OCI-LY1 (cell line): ENCODE measurements around the gene TSN.
"Not testable (repeated sequence)": the region's sequence is repeated elsewhere in the genome, so short reads cannot be mapped to it uniquely, and the experiment has no call there.

Experiments used
- H2AFZ ChIP-seq: fragments of 200-600 bp; sonication (generic), shearing (Covaris generic); 2 replicates; pipeline ENCODE4 v1.6.0; 2014; ENCODE audit warnings: antibody characterized with exemption, mild to moderate bottlenecking, low read length
- H3F3A ChIP-seq: fragments of 200-600 bp; sonication (generic), shearing (Covaris generic); 2 replicates; pipeline ENCODE4 v1.6.0; 2014; ENCODE audit warnings: mild to moderate bottlenecking, antibody characterized with exemption, low read length, moderate library complexity; ENCODE audit not compliant: insufficient read depth
- H3K27ac ChIP-seq: fragments of 200-600 bp; sonication (generic); 2 replicates; pipeline ENCODE4 v1.5.1; 2014; ENCODE audit warnings: low read length, mixed run types, mild to moderate bottlenecking, low read depth; ENCODE audit not compliant: poor library complexity, severe bottlenecking
- H3K27me3 ChIP-seq: fragments of 200-600 bp; sonication (generic); 2 replicates; pipeline ENCODE4 v1.6.0; 2014; ENCODE audit warnings: antibody characterized with exemption, mild to moderate bottlenecking, low read length, moderate library complexity; ENCODE audit not compliant: insufficient read depth
- H3K36me3 ChIP-seq: fragments of 200-600 bp; sonication (generic); 2 replicates; pipeline ENCODE4 v1.6.1; 2014; ENCODE audit warnings: mild to moderate bottlenecking, antibody characterized with exemption, low read length, moderate library complexity, mixed read lengths; ENCODE audit not compliant: insufficient read depth
- H3K4me1 ChIP-seq: fragments of 200-600 bp; sonication (generic); 2 replicates; pipeline ENCODE4 v1.5.1; 2014; ENCODE audit warnings: mild to moderate bottlenecking, low read length, moderate library complexity; ENCODE audit not compliant: insufficient read depth, severe bottlenecking
- H3K4me2 ChIP-seq: fragments of 200-600 bp; sonication (generic), shearing (Covaris generic); 2 replicates; pipeline ENCODE4 v1.6.1; 2014; ENCODE audit warnings: low read length
- H3K4me3 ChIP-seq: fragments of 200-600 bp; sonication (generic); 2 replicates; pipeline ENCODE4 v1.5.1; 2014; ENCODE audit warnings: low read length, low read depth, mild to moderate bottlenecking, mixed read lengths; ENCODE audit not compliant: poor library complexity, severe bottlenecking
- H3K79me2 ChIP-seq: fragments of 200-600 bp; shearing (Covaris generic); 2 replicates; pipeline ENCODE4 v1.6.1; 2016; ENCODE audit warnings: mixed run types, low read length, mixed read lengths; ENCODE audit not compliant: insufficient read depth
- H3K9ac ChIP-seq: fragments of 200-600 bp; sonication (generic), shearing (Covaris generic); 2 replicates; pipeline ENCODE4 v1.6.1; 2014; ENCODE audit warnings: mild to moderate bottlenecking, low read length, mixed read lengths
- H3K9me2 ChIP-seq: fragments of 200-600 bp; sonication (generic), shearing (Covaris generic); 2 replicates; pipeline ENCODE4 v1.6.1; 2014; ENCODE audit warnings: low read depth, mild to moderate bottlenecking, low read length, mixed read lengths
- H3K9me3 ChIP-seq: fragments of 200-600 bp; shearing (Covaris generic); 2 replicates; pipeline ENCODE4 v1.6.1; 2014; ENCODE audit warnings: low read length, mixed read lengths
- H4K20me1 ChIP-seq: fragments of 200-600 bp; sonication (generic), shearing (Covaris generic); 2 replicates; pipeline ENCODE4 v1.6.0; 2016; ENCODE audit warnings: mild to moderate bottlenecking, low read length; ENCODE audit not compliant: insufficient read depth
- CTCF ChIP-seq: fragments of 200-600 bp; sonication (generic), shearing (Covaris generic); IDR thresholded peaks from 2 replicates; pipeline ENCODE4 v1.5.1; 2017; ENCODE audit warnings: mild to moderate bottlenecking, antibody characterized with exemption, low read length, moderate library complexity, mixed read lengths
- EZH2 ChIP-seq: fragments of 200-600 bp; sonication (generic), shearing (Covaris generic); IDR thresholded peaks from 2 replicates; pipeline ENCODE4 v1.8.0; 2017; ENCODE audit warnings: borderline replicate concordance, mixed run types, mild to moderate bottlenecking, antibody characterized with exemption, low read length, moderate library complexity, mixed read lengths

Gene TSN

DNA sequence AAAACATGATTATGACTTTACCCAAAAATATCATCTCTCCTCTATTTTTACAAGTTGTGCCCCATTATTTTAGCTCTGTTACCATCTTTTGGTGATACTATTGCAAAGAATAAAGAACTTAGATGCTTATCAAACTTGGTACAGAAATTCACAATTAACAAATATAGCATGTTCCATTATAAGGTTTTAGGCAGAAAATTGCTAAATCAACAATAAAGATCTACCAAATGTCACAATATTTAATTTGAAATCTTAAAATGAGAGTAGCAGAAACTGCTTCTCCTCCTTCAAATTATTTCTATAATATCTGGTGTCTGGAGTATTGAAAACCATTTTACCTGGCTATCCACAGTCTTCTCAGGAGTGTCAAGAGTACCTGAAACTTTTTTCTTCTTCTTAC is 27.5 kb upstream of the TSN start:
- Histone ChIP-seq H2AFZ (no peak overlapping the region), H3K79me2 (no peaks in the 10 kb centered on the region), H3F3A (peaks cover 5% of the 10 kb centered on the region; the same call in 1 of the 2 replicates), H3K27ac (no peak overlapping the region), H3K4me2 (no peak overlapping the region), H3K9me3 (no peaks in the 10 kb centered on the region), H3K9me2 (no peaks in the 10 kb centered on the region), H3K4me1 (no peaks in the 10 kb centered on the region), H4K20me1 (no peaks in the 10 kb centered on the region), H3K4me3 (no peak overlapping the region), H3K9ac (no peak overlapping the region), H3K36me3 (peaks cover 76% of the 10 kb centered on the region), H3K27me3 (no peaks in the 10 kb centered on the region)
- no peak for TF ChIP-seq EZH2
- TF ChIP-seq CTCF = no peak

- H3K4me1 ChIP-seq = peaks cover 10% of the 10 kb centered on the region
- H3K27ac ChIP-seq = no peak overlapping the region
- H3K9ac ChIP-seq = no peak overlapping the region
- H3K9me3 ChIP-seq = no peaks in the 10 kb centered on the region
- H3K9me2 ChIP-seq = no peaks in the 10 kb centered on the region
- H3K4me3 ChIP-seq = no peak overlapping the region
- H3K79me2 ChIP-seq = peaks cover 22% of the 10 kb centered on the region
- TF ChIP-seq EZH2 = no peak
- no peaks in the 10 kb centered on the region for H4K20me1 ChIP-seq
- peaks cover 95% of the 10 kb centered on the region for H3K36me3 ChIP-seq
- H3K27me3 ChIP-seq = no peaks in the 10 kb centered on the region
- H3F3A ChIP-seq = no peaks in the 10 kb centered on the region
- no peak overlapping the region for H3K4me2 ChIP-seq
- H2AFZ ChIP-seq = no peak overlapping the region
Observed at GRCh38 chr2:121731366-121731765, 24.1 kb upstream of the TSN start.

DNA sequence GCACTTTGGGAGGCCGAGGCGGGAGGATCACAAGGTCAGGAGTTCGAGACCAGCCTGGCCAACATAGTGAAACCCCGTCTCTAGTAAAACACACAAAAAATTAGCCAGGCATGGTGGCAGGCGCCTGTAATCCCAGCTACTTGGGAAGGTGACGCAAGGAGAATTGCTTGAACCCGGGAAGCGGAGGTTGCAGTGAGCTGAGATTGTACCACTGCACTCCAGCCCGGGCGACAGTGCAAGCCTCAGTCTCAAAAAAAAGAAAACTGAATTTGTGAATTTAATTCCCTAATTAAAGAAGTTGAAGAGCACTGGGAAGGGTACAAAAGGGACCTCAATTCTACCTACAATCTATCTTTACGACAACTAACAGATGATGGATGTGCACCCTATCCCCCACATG is 20.9 kb upstream of the TSN start:
- H3K4me2 ChIP-seq = 0 out of 2 replicates have a peak overlapping the region, but pooled peaks have one; percentile 91
- not testable (repeated sequence) for H3K27me3 ChIP-seq, H3F3A ChIP-seq, H3K4me3 ChIP-seq, H3K9me2 ChIP-seq, H4K20me1 ChIP-seq, H2AFZ ChIP-seq, H3K9me3 ChIP-seq, H3K27ac ChIP-seq, H3K9ac ChIP-seq
- peaks cover 64% of the 10 kb centered on the region for H3K36me3 ChIP-seq
- H3K4me1 ChIP-seq = peaks cover 28% of the 10 kb centered on the region
- peaks cover 25% of the 10 kb centered on the region for H3K79me2 ChIP-seq

DNA sequence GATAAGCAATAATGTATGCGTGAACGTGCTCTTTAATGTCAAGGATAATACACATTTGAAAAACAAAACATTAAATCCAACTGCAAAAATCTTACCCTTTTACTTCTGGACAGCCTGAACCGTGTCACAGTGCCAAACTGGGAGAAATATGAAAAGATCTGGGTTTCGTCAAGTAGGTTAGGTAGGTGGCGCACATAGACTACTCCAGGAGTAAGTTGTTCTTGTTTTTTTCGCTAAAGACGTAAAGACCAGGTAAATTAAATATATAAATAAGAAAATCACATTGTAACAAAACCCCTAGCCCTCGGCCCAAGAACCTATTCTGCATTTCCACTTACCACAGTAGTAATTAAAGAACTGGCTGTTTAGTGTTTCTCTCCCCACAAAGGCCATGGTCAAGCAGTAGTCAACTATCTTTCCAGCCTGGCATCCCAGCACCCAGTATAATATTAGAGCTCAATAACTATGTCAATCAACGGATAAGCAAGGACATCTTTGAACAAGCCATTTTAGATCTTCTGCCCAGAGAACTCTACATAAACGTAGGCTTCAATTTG is 19.9 kb upstream of the TSN start:
- Histone ChIP-seq H3K4me3 (peak overlapping the region; percentile 88), H3K36me3 (peaks cover 53% of the 10 kb centered on the region), H3K27me3 (no peaks in the 10 kb centered on the region), H4K20me1 (no peaks in the 10 kb centered on the region), H3K4me1 (peaks cover 28% of the 10 kb centered on the region), H3K79me2 (peaks cover 25% of the 10 kb centered on the region), H3K9me3 (no peaks in the 10 kb centered on the region), H2AFZ (no peak overlapping the region), H3K27ac (peak overlapping the region; percentile 68), H3K9me2 (no peaks in the 10 kb centered on the region), H3F3A (no peaks in the 10 kb centered on the region), H3K9ac (peak overlapping the region; percentile 81), H3K4me2 (peak overlapping the region; percentile 91)
- peak; percentile 63 for TF ChIP-seq CTCF
- no peak for TF ChIP-seq EZH2
